GM19023 (cell line): Measurements from ENCODE around the gene VPS8.

ENCODE experiments used
- ATAC-seq: cut with Tn5 transposase; IDR thresholded peaks from one replicate; pipeline ENCODE4 v1.9.1; 2021; ENCODE audit warnings: mild to moderate bottlenecking, moderate library complexity; ENCODE audit not compliant: unreplicated experiment

VPS8 gene

DNA sequence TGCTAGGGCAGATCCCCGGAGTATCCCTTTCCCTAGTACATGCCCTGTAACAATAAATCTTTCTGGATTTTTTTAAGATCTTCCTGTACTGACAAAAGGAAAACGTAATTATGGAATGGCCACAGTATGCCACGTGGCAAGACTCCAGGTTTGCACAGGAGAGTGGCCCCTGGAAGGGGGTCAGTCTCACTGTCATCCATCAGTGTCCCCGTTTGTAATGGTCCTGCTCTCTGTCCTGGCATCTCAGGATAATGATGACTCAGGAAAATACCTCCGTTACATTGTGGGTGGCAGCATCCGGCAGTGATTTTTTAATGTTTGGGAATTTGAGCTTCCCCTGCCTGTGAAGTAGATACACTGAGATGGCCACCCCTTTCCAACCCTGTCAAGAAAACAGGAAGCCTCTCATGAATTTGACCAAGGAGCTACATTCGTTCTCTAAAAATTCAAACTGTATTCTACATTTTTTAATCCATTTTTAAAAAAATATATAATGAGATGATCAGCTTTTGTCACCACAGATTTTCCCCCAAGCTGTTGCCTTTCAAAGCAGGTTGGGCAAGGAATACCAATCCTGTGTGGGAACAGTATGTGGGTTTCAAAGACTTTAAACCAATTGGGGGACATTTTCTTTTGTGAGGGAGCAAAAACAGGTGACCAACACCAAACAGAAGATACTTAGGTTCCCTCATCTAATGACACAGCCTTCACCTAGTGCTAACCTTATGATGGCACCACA lies 230.5 kb downstream of the VPS8 start:
- no peak for ATAC-seq

- ATAC-seq = no peak
Observed at GRCh38 chr3:185046164-185046515, 234.2 kb downstream of the VPS8 start.

DNA sequence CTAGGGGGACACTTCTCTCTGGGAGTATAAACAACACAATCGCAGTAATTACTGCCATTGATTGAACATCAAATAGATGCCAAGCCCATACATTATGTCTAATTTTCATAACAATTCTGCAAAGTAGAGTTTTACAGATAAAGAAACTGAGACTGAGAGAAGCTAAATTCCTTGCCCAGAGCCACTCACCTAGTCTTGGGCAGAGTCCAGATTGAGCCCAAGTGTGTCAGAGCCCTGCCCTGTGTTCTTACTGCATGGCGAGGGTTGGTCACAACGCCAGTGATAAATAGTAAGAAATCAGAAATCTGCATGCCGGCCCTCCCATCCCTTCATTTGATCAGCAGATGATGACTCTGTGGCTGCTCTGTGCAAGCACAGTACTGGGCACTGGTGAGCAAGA lies 234.6 kb downstream of the VPS8 start:
- no peak for ATAC-seq

DNA sequence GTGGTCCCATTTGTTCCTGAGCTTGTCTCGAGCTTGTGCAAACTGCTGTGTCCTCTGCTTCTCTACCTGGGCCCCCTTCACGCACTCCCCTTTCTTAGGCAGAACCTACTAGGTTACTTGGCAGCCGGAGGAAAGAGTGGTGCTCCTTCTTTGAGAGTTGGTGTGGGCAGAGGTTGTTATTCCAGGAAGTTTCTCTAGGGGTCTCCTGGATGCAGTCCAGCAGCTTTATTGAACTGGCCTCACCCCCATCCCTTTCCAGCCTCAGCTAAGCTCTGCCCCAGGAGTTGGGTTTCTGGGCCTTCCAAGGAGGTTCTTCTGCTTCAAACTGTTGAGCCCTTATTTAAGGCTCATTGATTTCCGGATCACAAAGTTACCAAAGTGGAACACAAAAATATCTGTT lies 237.7 kb downstream of the VPS8 start:
- no peak for ATAC-seq

DNA sequence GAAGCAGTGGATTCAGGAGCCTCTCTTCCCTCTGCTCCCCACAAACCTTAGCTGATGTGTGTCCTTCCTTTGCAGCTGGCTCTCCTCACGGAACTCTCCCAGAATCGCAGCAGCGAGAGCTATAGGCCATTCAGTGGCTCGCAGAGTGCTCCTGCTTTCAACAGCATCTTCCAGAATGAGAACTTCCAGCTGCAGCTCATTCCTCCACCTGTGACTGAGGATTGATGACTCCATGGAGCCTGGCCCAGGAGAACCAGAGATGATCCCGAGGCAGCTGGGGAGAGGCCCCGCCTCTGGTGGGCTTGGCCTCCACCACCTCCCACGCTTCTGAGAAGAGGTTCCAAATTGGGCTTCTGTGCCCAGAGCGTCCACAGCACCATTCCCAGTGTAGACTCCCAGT lies 239.8 kb downstream of the VPS8 start:
- ATAC-seq = no peak

GRCh38 chr3:185052631-185053030 lies 240.7 kb downstream of the VPS8 start:
- no peak for ATAC-seq

DNA sequence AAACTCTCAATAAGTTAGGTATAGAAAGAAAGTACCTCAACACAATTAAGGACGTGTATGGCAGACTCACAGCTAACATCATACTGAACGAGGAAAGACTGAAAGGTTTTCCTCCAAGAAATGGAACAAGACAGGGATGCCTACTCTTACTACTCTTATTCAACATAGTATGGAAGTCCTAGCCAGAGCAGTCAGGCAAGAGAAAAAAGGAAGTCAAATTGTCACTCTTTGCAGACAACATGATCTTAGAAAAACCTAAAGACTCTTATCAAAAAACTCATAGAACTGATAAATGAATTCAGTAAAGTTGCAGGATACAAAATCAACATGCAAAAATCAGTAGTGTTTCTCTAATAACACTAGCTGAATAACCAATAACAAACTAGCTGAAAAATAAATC lies 244.9 kb downstream of the VPS8 start:
- no peak for ATAC-seq

GRCh38 chr3:185057829-185058228 lies 245.9 kb downstream of the VPS8 start:
- ATAC-seq = no peak

GRCh38 chr3:185058796-185059195 lies 246.8 kb downstream of the VPS8 start:
- ATAC-seq = no peak

- no peak for ATAC-seq
Observed at GRCh38 chr3:185059766-185060165, 247.8 kb downstream of the VPS8 start.

- no peak for ATAC-seq
Observed at GRCh38 chr3:185060655-185061054, 248.7 kb downstream of the VPS8 start.

DNA sequence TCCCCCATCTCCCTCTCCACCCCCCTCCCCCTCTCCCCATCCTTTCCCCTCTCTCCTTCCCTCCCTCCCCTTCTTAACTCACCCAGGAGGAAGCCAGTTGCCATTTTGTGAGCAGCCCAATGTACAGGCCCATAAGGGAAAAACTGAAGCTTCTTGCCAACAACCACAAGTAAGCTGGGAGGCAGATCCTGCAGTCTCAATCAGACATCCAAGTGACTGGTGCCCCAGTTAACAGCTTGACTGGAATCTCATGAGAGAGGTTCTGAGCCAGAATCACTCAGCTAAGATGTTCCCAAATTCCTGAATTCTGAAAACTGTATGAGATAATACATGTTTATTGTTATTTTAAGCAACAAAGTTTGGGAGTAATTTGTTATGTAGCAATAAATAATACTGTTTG lies 250.2 kb downstream of the VPS8 start:
- ATAC-seq = no peak

DNA sequence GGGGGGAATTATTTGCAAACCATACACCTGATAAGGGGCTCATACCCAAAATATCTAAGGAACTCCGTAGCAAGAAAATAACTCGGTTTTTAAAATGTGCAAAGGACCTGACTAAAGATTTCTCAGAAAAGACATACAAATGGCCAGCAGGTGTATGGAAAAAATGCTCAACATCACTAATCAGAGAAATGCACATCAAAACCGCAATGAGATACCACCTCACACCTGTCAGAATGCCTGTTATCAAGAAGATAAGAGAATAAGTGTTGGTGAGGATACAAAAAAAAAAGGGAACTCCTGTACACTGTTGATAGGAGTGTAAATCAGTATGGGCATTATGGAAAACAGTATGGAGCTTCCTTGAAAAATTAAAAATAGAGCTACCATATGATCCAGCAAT lies 251.5 kb downstream of the VPS8 start:
- ATAC-seq = no peak

GRCh38 chr3:185065059-185065458 lies 253.1 kb downstream of the VPS8 start:
- ATAC-seq = no peak

DNA sequence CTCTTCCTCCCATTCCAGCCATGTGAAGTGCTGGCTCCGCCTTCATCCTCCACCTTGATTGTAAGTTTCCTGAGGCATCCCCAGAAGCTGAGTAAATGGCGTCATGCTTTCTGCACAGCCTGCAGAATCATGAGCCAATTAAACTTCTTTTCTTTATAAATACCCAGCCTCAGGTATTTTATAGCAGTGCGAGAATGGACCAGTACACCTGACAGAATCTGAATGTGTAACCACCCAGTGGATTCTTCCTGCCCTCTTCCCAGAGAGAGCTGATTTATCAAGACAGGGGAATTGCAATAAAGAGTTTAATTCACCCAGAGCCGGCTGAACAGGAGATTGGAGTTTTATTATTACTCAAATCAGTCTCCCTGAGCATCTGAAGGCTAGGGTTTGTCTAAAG lies 254.3 kb downstream of the VPS8 start:
- ATAC-seq = no peak

- no peak for ATAC-seq
Observed at GRCh38 chr3:185067173-185067572, 255.2 kb downstream of the VPS8 start.

DNA sequence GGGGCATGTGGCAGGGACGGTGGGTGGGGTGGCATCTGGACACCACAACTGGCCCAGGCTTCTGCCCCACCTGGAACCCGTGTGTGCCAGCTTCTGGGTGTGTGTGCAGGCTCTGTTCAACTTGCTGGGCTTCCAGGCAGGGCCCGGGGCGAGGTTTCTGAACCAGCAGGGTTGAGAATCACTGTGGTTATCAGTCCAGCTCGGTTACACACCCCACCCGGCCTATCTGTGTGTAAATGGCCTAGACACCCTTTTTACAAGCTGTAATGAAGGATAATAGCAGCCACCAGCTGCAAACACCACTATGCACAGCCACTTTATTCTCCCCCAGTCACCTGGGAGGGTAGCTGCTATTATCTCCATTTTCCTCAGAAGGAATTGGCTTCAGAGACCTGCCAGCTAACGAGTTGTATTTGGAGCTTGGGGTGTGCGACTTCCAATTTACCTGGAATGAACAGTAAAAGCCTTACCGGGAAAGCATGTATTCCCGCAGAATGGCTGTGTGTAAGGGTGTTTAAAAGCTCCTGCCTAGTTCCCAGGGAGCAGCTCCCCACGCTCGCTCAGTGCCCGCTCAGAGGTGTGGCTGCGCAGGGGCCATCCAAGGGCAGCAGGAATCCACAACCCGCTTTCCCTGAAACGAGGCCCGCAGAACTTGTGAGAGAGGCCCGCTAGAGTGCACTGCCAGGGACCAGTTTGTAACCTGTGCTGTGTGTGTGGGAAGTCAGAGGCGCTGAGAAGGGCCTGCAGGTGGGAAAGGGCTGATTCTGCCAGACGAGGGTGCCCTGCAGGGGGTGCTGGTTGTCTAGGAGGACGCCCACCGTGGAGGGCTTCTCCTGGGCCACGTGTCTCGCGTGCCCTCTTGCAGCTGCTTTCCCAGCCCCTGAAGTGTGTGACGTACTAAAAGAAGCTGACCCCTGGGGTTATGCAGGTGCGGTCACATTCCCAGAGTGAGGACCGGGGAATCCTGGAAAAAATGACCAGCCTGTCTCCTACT lies 257.4 kb downstream of the VPS8 start:
- ATAC-seq = no peak

DNA sequence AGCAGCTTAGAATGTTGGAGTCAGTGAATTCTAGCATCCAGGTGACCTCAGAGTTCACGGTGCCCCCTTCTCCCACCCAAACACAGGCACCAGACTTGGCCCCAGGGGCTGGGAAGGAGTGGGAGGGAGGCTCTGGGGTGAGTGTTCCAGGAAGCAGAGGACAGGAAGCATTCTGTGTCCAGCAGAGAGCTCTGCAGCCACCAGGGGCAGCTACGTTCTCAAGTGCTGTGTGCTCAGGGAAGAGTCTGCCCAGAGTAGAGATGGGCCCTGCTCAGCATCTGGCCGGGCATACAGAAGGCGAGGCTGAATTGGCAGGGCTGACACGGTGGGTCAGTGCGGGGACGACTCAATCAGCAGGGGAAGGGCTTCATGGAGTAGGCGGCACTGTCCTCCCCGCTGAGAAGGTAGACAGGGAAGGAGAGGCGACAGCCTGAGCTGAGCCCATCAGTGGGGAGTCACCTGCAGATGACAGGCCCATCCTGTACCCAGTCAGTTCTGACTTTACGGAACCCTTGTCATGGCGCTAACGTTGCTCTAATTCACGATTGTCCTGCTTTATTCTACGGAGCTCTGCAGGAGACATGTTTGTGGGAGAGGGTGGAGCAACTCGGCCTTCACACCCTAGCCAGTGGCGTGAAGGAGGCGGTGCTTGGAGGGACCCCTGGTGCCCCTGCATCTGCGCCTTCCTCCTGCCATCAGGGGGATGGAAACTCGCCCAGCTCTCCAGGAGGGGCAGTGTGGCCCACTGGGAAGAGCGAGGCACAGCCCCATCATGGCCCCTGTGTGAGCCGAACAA lies 258.7 kb downstream of the VPS8 start:
- no peak for ATAC-seq

DNA sequence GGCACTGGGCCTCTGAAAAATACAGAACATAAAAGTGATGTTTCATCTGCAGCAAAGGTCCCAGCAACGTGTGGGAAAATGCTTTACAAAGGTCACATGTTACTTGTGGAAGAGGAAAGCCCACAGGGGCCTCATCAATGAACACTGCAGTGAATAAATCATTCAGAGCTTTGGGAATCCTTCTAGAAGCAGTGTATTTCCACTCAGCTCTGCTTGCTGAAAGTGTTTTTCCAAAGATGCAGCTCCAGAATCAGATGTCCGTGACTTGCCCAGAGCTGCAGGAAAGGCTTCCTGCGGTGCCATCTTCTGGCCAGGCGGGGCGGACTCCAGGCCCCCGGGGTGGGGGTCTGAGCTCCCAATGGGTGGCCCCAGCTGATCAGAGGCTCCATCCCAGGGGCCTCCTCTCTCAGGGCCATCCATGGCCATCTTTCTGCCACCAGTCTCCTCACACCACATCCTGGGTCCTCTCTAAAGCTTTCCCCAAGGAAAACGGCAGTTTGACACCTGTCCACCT lies 259.4 kb downstream of the VPS8 start:
- ATAC-seq = no peak

- ATAC-seq = no peak
Observed at GRCh38 chr3:185075547-185075946, 263.6 kb downstream of the VPS8 start.

- no peak for ATAC-seq
Observed at GRCh38 chr3:185076219-185076618, 264.3 kb downstream of the VPS8 start.
